PC-9 (cell line): Measurements from ENCODE around the gene NCSTN. TPM values are rescaled to one million over a fixed set of nuclear protein-coding genes. Genes with fewer than 3 reads are reported as not detected.
A peak's percentile ranks its signal among the peaks of the same experiment; 100 is the strongest.

Experiments
- BruUV-seq: library from RNA; stranded (reverse); fragments of 400-500 nt; replicated peaks from 2 replicates; lab custom pipeline; 2021; lab: Mats Ljungman, UMichigan
- CTCF ChIA-PET: fragments of 300-600 bp; sonication (Branson Sonifier 250); formaldehyde crosslinking; loops from one replicate; lab custom pipeline; 2022; ENCODE audit warnings: antibody characterized with exemption; lab: Charles Lee
- POLR2A ChIA-PET: fragments of 300-600 bp; sonication (Branson Sonifier 250); formaldehyde crosslinking; loops from one replicate; lab custom pipeline; 2022; ENCODE audit warnings: antibody characterized with exemption; ENCODE audit not compliant: unreplicated experiment; lab: Charles Lee
- DNase-seq, 2 experiments: peaks; one replicate each; pipeline versions ENCODE4 v3.0.0 to v3.0.0-alpha.2; 2015 to 2022; ENCODE audit warnings: mixed read lengths in 1 of 2
- H2AFZ ChIP-seq: fragments of 200-600 bp; sonication (generic); 2 replicates; pipeline ENCODE4 v1.8.1; 2017; ENCODE audit warnings: antibody characterized with exemption
- H3F3A ChIP-seq: fragments of 200-600 bp; sonication (generic); 2 replicates; pipeline ENCODE4 v1.8.1; 2017; ENCODE audit warnings: antibody characterized with exemption, mild to moderate bottlenecking, low read depth; ENCODE audit not compliant: insufficient read depth
- H3K27ac ChIP-seq: fragments of 200-600 bp; sonication (generic); 2 replicates; pipeline ENCODE4 v1.6.1; 2016; ENCODE audit warnings: mixed run types
- H3K27me3 ChIP-seq: fragments of 200-600 bp; sonication (generic); 2 replicates; pipeline ENCODE4 v1.6.1; 2016; ENCODE audit warnings: low read depth, mixed run types; ENCODE audit not compliant: insufficient read depth
- H3K36me3 ChIP-seq: fragments of 200-600 bp; sonication (generic); 2 replicates; pipeline ENCODE4 v1.6.1; 2016; ENCODE audit warnings: low read depth, mixed run types
- H3K4me1 ChIP-seq: fragments of 200-600 bp; sonication (generic); replicated peaks from 2 replicates; pipeline ENCODE4 v1.6.1; 2016; ENCODE audit warnings: mixed run types; ENCODE audit not compliant: insufficient read depth
- H3K4me2 ChIP-seq: fragments of 200-600 bp; sonication (generic); 2 replicates; pipeline ENCODE4 v1.6.1; 2017; ENCODE audit warnings: mixed run types
- H3K4me3 ChIP-seq: fragments of 200-600 bp; sonication (generic); 2 replicates; pipeline ENCODE4 v1.6.1; 2016; ENCODE audit warnings: mixed run types
- H3K79me2 ChIP-seq: fragments of 200-600 bp; sonication (generic); 2 replicates; pipeline ENCODE4 v1.6.1; 2017; ENCODE audit warnings: low read depth, mixed run types
- H3K9me2 ChIP-seq: fragments of 200-600 bp; sonication (generic); 2 replicates; pipeline ENCODE4 v1.8.1; 2017; ENCODE audit warnings: mild to moderate bottlenecking; ENCODE audit not compliant: insufficient read depth
- H3K9me3 ChIP-seq: fragments of 200-600 bp; sonication (generic); 2 replicates; pipeline ENCODE4 v1.8.1; 2016; ENCODE audit warnings: low read depth; ENCODE audit not compliant: insufficient read depth
- H4K20me1 ChIP-seq: fragments of 200-600 bp; sonication (generic); 2 replicates; pipeline ENCODE4 v1.8.1; 2017; ENCODE audit not compliant: insufficient read depth
- CTCF ChIP-seq: fragments of 200-600 bp; sonication (generic); conservative IDR thresholded peaks from 2 replicates; pipeline ENCODE4 v1.6.1; 2017; ENCODE audit warnings: mixed run types, antibody characterized with exemption, mild to moderate bottlenecking, moderate library complexity
- EZH2 ChIP-seq: fragments of 200-600 bp; sonication (generic); IDR thresholded peaks from 2 replicates; pipeline ENCODE4 v1.8.0; 2017; ENCODE audit warnings: antibody characterized with exemption, low read depth
- intact Hi-C: fragments of 100-400 bp; cut with micrococcal nuclease; formaldehyde crosslinking; loops from one replicate; pipeline ENCODE4 v1.10.0; 2022; ENCODE audit not compliant: unreplicated experiment
- total RNA-seq: library from RNA; stranded (reverse); gene quantifications from 2 replicates; pipeline ENCODE4 v1.2.3, GENCODE V29; 2021

NCSTN gene
- total RNA-seq, 1 experiment from 2014 or later: 55.8 TPM

GRCh38 chr1:160401487-160401805 is 58.3 kb downstream of the NCSTN start:
- Histone ChIP-seq H2AFZ (no peak overlapping the region), H3K27ac (no peak overlapping the region), H3F3A (no peaks in the 10 kb centered on the region), H3K9me2 (no peaks in the 10 kb centered on the region), H3K4me3 (no peak overlapping the region), H4K20me1 (no peaks in the 10 kb centered on the region), H3K9me3 (no peaks in the 10 kb centered on the region), H3K4me2 (no peak overlapping the region), H3K4me1 (no peaks in the 10 kb centered on the region), H3K79me2 (no peaks in the 10 kb centered on the region), H3K27me3 (peaks cover 21% of the 10 kb centered on the region), H3K36me3 (no peaks in the 10 kb centered on the region)
- intact Hi-C loops: no loop called here
- POLR2A ChIA-PET: no interaction called here
- no peak for DNase-seq
- BruUV-seq: no TSS peak
- CTCF ChIA-PET: no interaction called here
- TF ChIP-seq EZH2 (no peak), CTCF (no peak)

- Histone ChIP-seq H2AFZ (no peak overlapping the region), H3K4me1 (no peaks in the 10 kb centered on the region), H3K27ac (no peak overlapping the region), H3F3A (no peaks in the 10 kb centered on the region), H3K9me2 (no peaks in the 10 kb centered on the region), H3K27me3 (peaks cover 21% of the 10 kb centered on the region), H3K9me3 (no peaks in the 10 kb centered on the region), H3K36me3 (no peaks in the 10 kb centered on the region), H3K79me2 (no peaks in the 10 kb centered on the region), H4K20me1 (no peaks in the 10 kb centered on the region), H3K4me2 (no peak overlapping the region), H3K4me3 (no peak overlapping the region)
- intact Hi-C loops: no loop called here
- BruUV-seq: TSS peak; percentile 36
- POLR2A ChIA-PET: no interaction called here
- no peak for DNase-seq
- no peak for TF ChIP-seq EZH2
- no peak for TF ChIP-seq CTCF
- CTCF ChIA-PET: no interaction called here
Observed at GRCh38 chr1:160402001-160402795, 59.0 kb downstream of the NCSTN start.

DNA sequence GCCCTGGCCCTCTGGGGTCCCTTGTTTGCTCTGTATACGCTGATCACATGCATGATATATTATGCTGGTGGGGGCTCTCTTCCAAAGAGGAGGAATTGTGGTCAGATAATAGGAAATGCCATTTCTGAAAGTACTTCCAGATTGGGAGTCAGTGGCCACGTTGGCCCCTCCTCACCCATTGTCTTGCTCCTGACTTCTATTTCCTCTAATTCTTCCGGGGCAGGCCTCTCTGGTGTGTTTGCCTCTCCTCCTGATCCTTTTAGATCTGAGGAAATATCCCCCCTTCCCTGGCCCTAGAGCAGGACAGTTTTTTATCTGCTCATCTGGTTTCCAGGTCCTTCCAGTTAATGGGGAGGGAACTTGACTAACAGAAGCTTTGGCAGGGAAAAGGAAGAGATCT is 60.1 kb downstream of the NCSTN start:
- H3K9me3 ChIP-seq: no peaks in the 10 kb centered on the region
- intact Hi-C loops: no loop called here
- POLR2A ChIA-PET: no interaction called here
- H3K27me3 ChIP-seq: peaks cover 21% of the 10 kb centered on the region
- TF ChIP-seq CTCF: no peak
- no peak for TF ChIP-seq EZH2
- H3K36me3 ChIP-seq: no peaks in the 10 kb centered on the region
- DNase-seq: no peak
- no peak overlapping the region for H3K4me2 ChIP-seq
- no peaks in the 10 kb centered on the region for H4K20me1 ChIP-seq
- no peaks in the 10 kb centered on the region for H3K9me2 ChIP-seq
- no peak overlapping the region for H3K4me3 ChIP-seq
- H3K4me1 ChIP-seq: peaks cover 8% of the 10 kb centered on the region
- H3K79me2 ChIP-seq: no peaks in the 10 kb centered on the region
- no TSS peak for BruUV-seq
- CTCF ChIA-PET: no interaction called here
- no peaks in the 10 kb centered on the region for H3F3A ChIP-seq
- no peak overlapping the region for H3K27ac ChIP-seq
- H2AFZ ChIP-seq: no peak overlapping the region
